OCI-LY7 (cell line): ENCODE data around the gene SEMA7A.

ENCODE experiments used
- EZH2phosphoT487 ChIP-seq: fragments of 200-600 bp; sonication (generic); IDR thresholded peaks from 2 replicates; pipeline ENCODE4 v1.6.1; 2018; ENCODE audit warnings: low read depth, borderline replicate concordance, mild to moderate bottlenecking, mixed run types, antibody characterized with exemption, low read length, moderate library complexity, mixed read lengths
- TF ChIP-seq, protein P1 (sequence below): fragments of 200-600 bp; sonication (generic); conservative IDR thresholded peaks from 2 replicates; pipeline ENCODE4 v1.5.1; 2014; ENCODE audit warnings: mild to moderate bottlenecking, antibody characterized with exemption, low read length, moderate library complexity, mixed read lengths

DNA sequence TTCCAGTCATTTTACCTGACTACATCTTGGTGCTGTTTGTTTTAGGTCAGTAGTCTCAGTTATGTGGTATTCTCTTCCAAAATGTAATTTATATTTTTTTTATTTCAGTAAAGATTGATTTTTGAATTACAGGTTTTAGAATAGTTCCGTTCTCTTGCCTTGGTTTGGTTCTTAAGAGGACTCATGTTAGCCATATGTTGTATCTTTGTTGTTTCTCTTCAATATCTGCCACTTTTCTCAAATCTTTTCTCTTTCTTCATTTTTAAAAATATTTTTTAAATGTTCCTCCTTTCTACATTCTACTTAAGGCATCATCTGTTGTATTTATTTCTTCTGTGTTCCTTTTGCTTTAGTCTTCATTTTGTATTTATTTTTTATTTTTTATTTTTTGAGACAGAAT is 32.8 kb upstream of the SEMA7A start:
- TF ChIP-seq, protein P1, sequence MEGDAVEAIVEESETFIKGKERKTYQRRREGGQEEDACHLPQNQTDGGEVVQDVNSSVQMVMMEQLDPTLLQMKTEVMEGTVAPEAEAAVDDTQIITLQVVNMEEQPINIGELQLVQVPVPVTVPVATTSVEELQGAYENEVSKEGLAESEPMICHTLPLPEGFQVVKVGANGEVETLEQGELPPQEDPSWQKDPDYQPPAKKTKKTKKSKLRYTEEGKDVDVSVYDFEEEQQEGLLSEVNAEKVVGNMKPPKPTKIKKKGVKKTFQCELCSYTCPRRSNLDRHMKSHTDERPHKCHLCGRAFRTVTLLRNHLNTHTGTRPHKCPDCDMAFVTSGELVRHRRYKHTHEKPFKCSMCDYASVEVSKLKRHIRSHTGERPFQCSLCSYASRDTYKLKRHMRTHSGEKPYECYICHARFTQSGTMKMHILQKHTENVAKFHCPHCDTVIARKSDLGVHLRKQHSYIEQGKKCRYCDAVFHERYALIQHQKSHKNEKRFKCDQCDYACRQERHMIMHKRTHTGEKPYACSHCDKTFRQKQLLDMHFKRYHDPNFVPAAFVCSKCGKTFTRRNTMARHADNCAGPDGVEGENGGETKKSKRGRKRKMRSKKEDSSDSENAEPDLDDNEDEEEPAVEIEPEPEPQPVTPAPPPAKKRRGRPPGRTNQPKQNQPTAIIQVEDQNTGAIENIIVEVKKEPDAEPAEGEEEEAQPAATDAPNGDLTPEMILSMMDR = no peak
- TF ChIP-seq EZH2phosphoT487 = no peak
